IgD-negative memory B cell (primary cell): ENCODE data around the gene SLC10A7. TPM values are rescaled to one million over a fixed set of nuclear protein-coding genes. Genes with fewer than 3 reads are reported as not detected.

ENCODE experiments used
- H3K27ac Mint-ChIP-seq, 3 donors: one replicate each; pipeline ENCODE4 v1.8.0; 2020 to 2022; ENCODE audit warnings: mild to moderate bottlenecking in 3 of 3, mixed read lengths in 3 of 3, moderate library complexity in 1 of 3
- H3K27me3 Mint-ChIP-seq: one replicate; pipeline ENCODE4 v1.8.0; 2021; ENCODE audit warnings: mixed read lengths
- H3K36me3 Mint-ChIP-seq: one replicate; pipeline ENCODE4 v1.8.0; 2020; ENCODE audit warnings: mild to moderate bottlenecking, mixed read lengths
- H3K4me1 Mint-ChIP-seq, 3 donors: one replicate each; pipeline ENCODE4 v1.8.0; 2020 to 2022; ENCODE audit warnings: mixed read lengths in 3 of 3, mild to moderate bottlenecking in 1 of 3
- H3K4me3 Mint-ChIP-seq, 4 donors: one replicate each; pipeline ENCODE4 v1.8.0; 2020 to 2022; ENCODE audit warnings: mild to moderate bottlenecking in 4 of 4, mixed read lengths in 4 of 4, moderate library complexity in 3 of 4
- H3K9me3 Mint-ChIP-seq, 3 donors: one replicate each; pipeline ENCODE4 v1.8.0; 2020 to 2021; ENCODE audit warnings: mixed read lengths in 3 of 3, mild to moderate bottlenecking in 1 of 3
- polyA plus RNA-seq: library from polyadenylated mRNA; unstranded; fragments of 300-500 nt; fragmentation: Illumina TruSeq; gene quantifications from one replicate; pipeline ENCODE4 v1.2.3, GENCODE V29; 2021

The SLC10A7 gene, protein sequence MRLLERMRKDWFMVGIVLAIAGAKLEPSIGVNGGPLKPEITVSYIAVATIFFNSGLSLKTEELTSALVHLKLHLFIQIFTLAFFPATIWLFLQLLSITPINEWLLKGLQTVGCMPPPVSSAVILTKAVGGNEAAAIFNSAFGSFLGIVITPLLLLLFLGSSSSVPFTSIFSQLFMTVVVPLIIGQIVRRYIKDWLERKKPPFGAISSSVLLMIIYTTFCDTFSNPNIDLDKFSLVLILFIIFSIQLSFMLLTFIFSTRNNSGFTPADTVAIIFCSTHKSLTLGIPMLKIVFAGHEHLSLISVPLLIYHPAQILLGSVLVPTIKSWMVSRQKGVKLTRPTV
- polyA plus RNA-seq: 8.3 TPM

DNA sequence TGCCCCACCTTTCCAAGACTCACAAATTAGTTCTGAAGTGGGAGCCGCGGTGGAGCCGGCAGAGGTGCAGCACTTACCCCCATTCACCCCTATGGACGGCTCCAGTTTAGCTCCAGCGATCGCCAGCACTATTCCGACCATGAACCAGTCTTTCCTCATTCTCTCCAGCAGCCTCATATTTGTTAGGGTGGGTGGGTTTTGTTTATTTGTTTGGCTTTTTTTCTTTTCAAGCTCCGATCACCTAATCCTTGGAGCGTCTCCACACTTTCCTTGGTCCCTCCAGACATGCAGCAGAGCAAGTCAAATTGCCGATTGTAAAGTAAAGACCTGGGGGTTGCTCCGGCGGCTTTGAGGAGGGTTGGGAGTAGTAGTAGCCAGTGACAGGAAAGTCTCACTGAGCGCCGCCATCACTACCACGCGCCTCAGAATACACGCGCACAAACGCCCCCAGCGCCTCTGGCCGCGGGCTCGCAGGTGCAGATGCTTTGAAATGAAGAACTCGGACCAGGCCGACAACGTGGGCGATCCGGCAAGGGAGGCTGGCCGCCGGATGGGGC lies at the start of gene SLC10A7:
Gene SLC10A7 (minus strand): TSS at position 400 of the 557 bp plus-strand sequence. CDS start 223 bp downstream, at position 177.
- H3K27ac Mint-ChIP-seq: peak within 1 kb of the TSS in 1 of 3 donors; percentile 67
- no peak within 1 kb of the TSS for H3K4me3 Mint-ChIP-seq
- no peaks in the 10 kb centered on the region for H3K9me3 Mint-ChIP-seq
- peaks cover 8 to 18% (median 12%) of the 10 kb centered on the region in 3 donors for H3K4me1 Mint-ChIP-seq
- H3K36me3 Mint-ChIP-seq: no peaks in the 10 kb centered on the region
- no peaks in the 10 kb centered on the region for H3K27me3 Mint-ChIP-seq

DNA sequence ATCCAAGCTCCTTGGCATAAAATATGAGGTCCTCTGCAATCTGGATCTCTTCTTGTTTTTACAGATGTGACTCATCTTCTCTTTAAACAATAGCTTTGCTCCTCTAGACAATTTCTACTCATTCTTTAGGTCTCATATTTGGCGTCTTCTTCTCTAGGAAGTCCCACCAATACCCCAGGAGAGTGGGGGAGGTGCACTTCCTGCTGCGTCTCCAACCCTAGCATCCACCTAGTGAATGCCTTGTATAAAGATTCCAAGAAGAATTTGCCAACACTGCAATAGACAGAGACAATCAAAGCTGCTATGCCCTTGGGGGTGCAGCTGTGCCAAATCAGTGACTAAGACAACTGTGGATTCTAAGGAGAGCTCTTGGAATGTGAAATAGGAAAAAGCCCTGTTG lies 45.7 kb upstream of the SLC10A7 start:
- Mint-ChIP-seq H3K27me3 (peaks cover 5% of the 10 kb centered on the region), H3K4me3 (no peak overlapping the region), H3K4me1 (no peaks in the 10 kb centered on the region), H3K9me3 (no peaks in the 10 kb centered on the region), H3K27ac (no peak overlapping the region), H3K36me3 (no peaks in the 10 kb centered on the region)

DNA sequence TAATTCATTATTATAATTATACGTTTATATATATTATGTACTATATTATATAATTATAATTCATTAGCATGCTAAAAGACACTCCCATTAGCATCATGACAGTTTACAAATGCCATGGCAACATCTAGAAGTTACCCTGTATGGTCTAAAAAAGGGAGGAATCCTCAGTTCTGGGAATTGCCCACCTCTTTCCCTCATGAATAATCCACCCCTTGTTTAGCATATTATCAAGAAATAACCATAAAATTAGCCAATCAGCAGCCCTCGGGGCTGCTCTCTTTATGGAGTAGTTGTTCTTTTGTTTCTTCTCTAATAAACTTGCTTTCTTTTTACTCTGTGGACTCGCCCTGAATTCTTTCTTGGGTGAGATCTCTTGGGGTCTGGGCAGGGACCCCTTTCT lies 42.8 kb upstream of the SLC10A7 start:
- H3K36me3 Mint-ChIP-seq: no peaks in the 10 kb centered on the region
- H3K9me3 Mint-ChIP-seq: no peaks in the 10 kb centered on the region
- H3K27me3 Mint-ChIP-seq: peaks cover 11% of the 10 kb centered on the region
- no peak overlapping the region for H3K4me3 Mint-ChIP-seq
- H3K27ac Mint-ChIP-seq: no peak overlapping the region
- no peaks in the 10 kb centered on the region for H3K4me1 Mint-ChIP-seq

DNA sequence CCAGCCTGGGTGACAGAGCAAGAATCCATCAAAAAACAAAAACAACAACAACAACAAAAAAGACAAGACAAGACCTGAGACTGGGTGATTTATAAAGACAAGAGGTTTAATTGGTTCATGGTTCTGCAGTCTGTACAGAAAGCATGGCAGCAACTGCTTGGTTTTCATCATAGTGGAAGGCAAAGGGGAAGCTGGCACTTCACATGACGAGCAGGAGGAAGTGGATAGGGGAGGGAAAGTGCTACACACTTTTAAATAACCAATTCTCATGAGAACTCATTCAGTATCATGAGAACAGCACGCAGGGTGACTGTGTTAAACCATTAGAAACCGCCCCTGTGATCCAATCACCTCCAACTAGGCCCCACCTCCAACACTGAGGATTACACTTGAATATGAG lies 28.4 kb upstream of the SLC10A7 start:
- H3K27me3 Mint-ChIP-seq: no peaks in the 10 kb centered on the region
- H3K27ac Mint-ChIP-seq: no peak overlapping the region
- H3K9me3 Mint-ChIP-seq: peaks cover 0 to 2% (median 0%) of the 10 kb centered on the region in 3 donors
- H3K4me1 Mint-ChIP-seq: peaks cover 0 to 1% (median 0%) of the 10 kb centered on the region in 3 donors
- no peak overlapping the region for H3K4me3 Mint-ChIP-seq
- H3K36me3 Mint-ChIP-seq: peaks cover 2% of the 10 kb centered on the region

DNA sequence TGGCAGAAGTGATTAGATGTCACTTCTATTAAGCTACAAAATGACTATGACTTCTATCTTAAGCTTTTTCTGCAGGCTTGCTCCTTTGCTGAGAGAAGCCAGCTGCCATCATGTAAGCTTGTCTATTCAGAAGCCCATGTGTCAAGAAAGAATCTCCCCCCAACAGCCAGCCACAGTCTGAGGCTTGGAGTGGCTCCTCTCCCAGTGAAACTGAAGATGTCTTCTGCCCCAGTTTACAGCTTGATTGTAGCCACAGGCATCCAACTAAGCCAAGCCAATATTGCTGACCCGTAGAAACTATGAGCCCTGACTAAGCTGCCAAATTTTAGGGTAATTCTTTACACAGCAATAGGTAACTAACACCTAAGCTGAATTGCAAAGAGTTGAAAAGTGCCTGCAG lies 26.7 kb upstream of the SLC10A7 start:
- peaks cover 3 to 9% (median 5%) of the 10 kb centered on the region in 3 donors for H3K9me3 Mint-ChIP-seq
- H3K27ac Mint-ChIP-seq: no peak overlapping the region
- H3K36me3 Mint-ChIP-seq: peaks cover 2% of the 10 kb centered on the region
- H3K27me3 Mint-ChIP-seq: peaks cover 4% of the 10 kb centered on the region
- H3K4me3 Mint-ChIP-seq: no peak overlapping the region
- peaks cover 0 to 1% (median 0%) of the 10 kb centered on the region in 3 donors for H3K4me1 Mint-ChIP-seq

DNA sequence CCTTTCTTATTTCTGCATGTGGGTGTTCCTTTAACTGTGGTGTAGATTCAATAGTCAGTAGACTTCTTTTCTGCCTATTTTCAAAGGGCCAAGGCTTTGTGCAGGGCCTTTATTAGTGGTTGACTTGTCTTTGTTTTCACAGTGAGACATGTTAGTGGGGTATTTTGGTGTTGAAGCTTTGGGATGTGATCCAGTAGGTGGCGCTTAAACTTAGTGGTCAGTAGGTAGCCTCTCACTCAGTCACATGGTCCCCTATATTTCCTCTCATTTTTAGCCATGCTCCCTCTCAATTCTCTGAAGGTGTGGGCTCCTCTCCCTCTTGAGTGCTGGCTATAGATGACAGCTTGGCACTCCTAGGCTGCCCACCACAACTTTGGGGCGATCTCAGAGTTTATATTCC lies 23.4 kb upstream of the SLC10A7 start:
- no peak overlapping the region for H3K4me3 Mint-ChIP-seq
- no peak overlapping the region for H3K27ac Mint-ChIP-seq
- H3K36me3 Mint-ChIP-seq: peaks cover 5% of the 10 kb centered on the region
- peaks cover 0 to under 1% (median 0%) of the 10 kb centered on the region in 3 donors for H3K4me1 Mint-ChIP-seq
- peaks cover 9 to 20% (median 13%) of the 10 kb centered on the region in 3 donors for H3K9me3 Mint-ChIP-seq
- peaks cover 5% of the 10 kb centered on the region for H3K27me3 Mint-ChIP-seq

DNA sequence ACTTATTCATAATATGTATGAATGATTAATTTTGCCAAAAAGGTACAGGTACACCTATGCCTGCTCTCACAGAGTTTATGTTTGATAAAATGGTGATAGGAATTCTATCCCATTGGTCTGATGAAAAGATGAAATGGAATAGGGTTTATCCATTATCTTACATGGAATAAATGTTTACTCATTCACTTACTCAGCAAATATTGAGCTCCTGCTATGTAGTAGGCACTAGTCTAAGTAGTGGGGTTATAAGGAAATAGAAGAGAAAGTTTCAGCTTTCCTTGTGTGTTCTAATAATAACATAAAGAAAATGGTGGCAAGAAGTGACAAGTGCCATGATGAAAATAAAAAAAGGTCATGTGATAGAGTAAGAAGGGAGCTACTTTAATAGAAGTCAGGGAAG lies 12.4 kb upstream of the SLC10A7 start:
- no peaks in the 10 kb centered on the region for H3K4me1 Mint-ChIP-seq
- peaks cover 2% of the 10 kb centered on the region for H3K36me3 Mint-ChIP-seq
- peaks cover 10% of the 10 kb centered on the region for H3K27me3 Mint-ChIP-seq
- no peak overlapping the region for H3K27ac Mint-ChIP-seq
- H3K9me3 Mint-ChIP-seq: peaks cover 0 to 7% (median 4%) of the 10 kb centered on the region in 3 donors
- no peak overlapping the region for H3K4me3 Mint-ChIP-seq

DNA sequence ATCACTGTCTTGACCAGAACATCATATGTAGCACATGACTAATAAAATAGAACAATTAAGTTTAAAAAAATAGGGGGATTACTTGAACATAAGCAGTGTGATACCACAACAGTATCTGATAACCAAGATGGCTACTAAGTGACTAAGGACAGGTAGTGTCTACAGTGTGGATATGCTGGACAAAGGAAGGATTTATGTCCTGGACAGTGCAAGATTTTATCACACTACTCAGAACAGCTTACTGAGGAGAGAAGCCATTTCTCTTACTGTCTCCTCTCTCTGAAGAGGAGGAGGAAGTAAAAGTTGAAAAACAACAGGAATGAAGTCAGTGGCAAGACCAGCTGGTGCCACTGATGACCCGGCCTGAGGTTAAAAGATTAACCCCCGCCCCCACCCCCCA lies 4.0 kb upstream of the SLC10A7 start:
- Mint-ChIP-seq H3K4me1 (peaks cover 6 to 12% (median 12%) of the 10 kb centered on the region in 3 donors), H3K27me3 (peaks cover 9% of the 10 kb centered on the region), H3K27ac (no peak overlapping the region), H3K9me3 (peaks cover 0 to 3% (median 0%) of the 10 kb centered on the region in 3 donors), H3K36me3 (peaks cover 2% of the 10 kb centered on the region), H3K4me3 (peak overlapping the region in 1 of 4 donors; percentile 31)

DNA sequence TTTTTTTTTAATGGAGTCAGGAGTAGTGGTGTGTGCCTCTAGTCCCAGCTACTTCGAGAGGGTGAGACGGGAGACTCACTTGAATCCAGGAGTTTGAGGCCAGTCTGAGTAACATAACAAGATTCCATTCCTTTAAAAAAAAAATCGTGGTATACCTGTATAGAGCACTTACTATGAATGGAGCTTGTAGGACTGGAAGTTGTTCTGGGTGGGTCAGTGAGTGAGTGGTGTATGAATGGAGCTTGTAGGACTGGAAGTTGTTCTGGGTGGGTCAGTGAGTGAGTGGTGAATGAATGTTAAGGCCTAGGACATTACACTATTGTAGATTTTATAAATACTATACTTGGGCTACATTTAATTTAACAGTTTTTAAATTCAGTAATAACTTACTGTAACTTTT lies 2.9 kb upstream of the SLC10A7 start:
- Mint-ChIP-seq H3K9me3 (no peaks in the 10 kb centered on the region), H3K4me3 (no peak overlapping the region), H3K27me3 (peaks cover 9% of the 10 kb centered on the region), H3K27ac (no peak overlapping the region), H3K4me1 (peaks cover 6 to 12% (median 12%) of the 10 kb centered on the region in 3 donors), H3K36me3 (peaks cover 2% of the 10 kb centered on the region)

DNA sequence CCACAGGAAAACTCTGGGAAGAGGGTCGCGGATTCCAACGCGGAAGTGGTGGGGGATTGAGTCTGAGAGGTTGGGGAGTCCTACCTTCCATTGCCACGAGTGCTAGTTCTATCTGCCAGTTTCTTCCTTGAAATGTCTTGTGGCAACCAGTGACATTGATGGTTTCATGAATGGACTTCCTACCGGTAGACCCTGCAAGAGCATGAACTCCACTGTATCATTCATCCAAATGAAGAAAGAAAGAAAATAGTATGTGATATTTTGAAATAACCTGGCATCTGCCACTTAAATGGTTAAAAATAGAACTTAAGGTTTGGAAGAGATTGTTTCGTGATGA lies 1.1 kb upstream of the SLC10A7 start:
- Mint-ChIP-seq H3K27me3 (peaks cover 1% of the 10 kb centered on the region), H3K9me3 (no peaks in the 10 kb centered on the region), H3K36me3 (no peaks in the 10 kb centered on the region), H3K4me3 (no peak overlapping the region), H3K4me1 (peaks cover 8 to 18% (median 12%) of the 10 kb centered on the region in 3 donors), H3K27ac (peak overlapping the region in 1 of 3 donors; percentile 67)

DNA sequence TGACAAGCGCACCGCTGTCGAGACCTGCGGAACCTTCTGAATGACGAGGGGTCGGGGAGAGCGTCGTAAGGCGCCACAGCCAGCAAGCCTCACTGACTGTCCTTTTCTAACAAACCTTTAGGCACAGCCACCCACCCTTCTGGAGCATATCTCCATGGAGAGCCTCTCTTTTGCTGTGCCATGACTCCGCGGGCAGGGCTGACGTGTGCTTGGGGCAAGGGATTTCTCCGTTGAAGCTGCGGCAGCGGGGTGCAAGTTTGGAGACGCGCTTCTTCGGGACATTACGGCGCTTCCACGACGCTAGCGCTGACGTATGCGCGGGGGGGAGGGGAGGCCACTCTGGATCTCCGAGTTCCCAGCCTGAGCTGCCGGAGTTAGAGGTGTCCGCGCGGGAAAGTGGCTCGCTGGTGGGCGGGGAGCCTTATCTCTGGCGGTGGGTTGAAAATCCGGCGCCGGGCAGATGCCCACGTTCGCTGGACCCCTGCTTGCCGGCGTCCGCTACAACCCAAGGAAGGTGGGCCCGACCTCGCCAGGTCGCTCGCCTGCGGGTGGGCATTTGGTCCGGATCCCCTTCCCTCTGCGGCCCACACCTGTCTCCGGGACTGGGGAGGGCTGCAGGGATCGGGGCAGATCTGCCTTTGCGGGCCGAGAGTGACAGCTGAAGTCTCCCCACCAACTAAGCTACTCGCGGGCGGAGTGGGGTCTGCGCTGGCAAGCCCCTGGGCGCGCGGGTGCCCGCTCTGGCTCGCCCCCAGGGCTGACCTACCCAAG lies 543 bp upstream of the SLC10A7 start:
- no peak overlapping the region for H3K4me3 Mint-ChIP-seq
- peaks cover 8 to 18% (median 12%) of the 10 kb centered on the region in 3 donors for H3K4me1 Mint-ChIP-seq
- H3K27ac Mint-ChIP-seq: peak overlapping the region in 1 of 3 donors; percentile 67
- no peaks in the 10 kb centered on the region for H3K36me3 Mint-ChIP-seq
- H3K27me3 Mint-ChIP-seq: no peaks in the 10 kb centered on the region
- H3K9me3 Mint-ChIP-seq: no peaks in the 10 kb centered on the region

DNA sequence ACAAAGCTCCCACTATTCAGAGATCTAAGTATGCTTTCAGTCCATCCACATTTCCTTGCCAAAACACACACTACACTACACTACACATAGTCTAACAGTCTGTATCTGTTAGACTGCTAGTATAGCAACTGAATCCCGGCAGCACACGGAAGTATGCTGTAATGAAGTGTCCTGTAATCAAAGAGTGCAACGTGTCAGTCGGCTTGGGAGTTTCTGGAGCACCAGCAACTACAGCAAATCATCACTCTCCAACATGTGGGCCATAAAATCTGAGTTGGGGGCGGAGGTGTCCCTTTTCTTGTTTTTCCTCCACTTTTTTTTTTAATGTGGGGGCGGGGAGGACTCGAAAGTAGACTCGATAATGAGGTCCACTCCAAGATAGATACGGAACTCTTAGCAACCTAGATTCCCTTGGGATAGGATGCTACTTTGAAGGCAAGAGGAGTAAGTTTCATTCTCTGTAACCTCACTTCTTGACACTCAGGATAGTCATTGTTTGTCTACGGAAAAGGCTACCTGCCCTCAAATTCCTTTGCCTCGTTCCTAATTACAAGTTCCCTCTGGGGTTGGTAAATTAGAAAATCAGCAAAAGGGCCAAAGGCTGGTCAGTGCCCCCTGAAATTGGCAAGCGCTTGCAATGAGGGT lies 722 bp downstream of the SLC10A7 start:
- H3K27me3 Mint-ChIP-seq: no peaks in the 10 kb centered on the region
- peaks cover 8 to 18% (median 12%) of the 10 kb centered on the region in 3 donors for H3K4me1 Mint-ChIP-seq
- H3K9me3 Mint-ChIP-seq: no peaks in the 10 kb centered on the region
- H3K4me3 Mint-ChIP-seq: no peak overlapping the region
- H3K36me3 Mint-ChIP-seq: peaks cover 2% of the 10 kb centered on the region
- H3K27ac Mint-ChIP-seq: no peak overlapping the region

DNA sequence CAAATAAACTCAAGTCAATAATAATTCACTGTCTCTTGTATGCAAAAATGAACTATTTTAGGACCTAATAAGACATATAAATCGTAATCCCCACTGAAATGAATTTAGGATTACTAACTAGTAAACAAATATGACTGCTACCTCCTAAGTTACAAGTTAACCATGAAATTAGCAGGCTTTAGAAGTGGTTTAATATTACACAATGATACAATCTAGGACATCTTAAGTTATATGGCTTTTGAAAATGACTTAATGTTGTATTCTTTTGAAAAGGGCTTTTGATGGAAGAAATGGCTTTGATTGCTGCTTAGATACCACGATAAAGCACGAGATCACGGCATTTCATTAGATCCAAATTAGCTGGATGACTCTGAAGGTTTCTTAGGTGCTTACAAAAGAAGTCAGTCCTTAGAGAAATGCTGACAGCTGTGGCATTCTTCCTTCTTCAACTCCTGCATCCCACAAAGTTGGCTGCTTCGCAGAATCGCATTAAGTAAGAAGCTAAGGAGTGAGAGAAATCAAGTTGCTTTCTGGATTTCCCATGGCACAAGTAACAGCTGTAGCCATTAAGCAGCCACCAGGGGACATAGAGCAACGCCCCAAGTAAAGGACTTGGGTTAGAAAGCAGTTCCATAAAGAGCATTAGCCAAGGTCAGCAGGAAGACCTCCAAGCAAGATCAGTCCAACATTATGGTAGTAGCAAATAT lies 6.9 kb downstream of the SLC10A7 start:
- H3K9me3 Mint-ChIP-seq: no peaks in the 10 kb centered on the region
- no peak overlapping the region for H3K4me3 Mint-ChIP-seq
- peaks cover 0 to 6% (median 2%) of the 10 kb centered on the region in 3 donors for H3K4me1 Mint-ChIP-seq
- no peak overlapping the region for H3K27ac Mint-ChIP-seq
- peaks cover 3% of the 10 kb centered on the region for H3K36me3 Mint-ChIP-seq
- H3K27me3 Mint-ChIP-seq: no peaks in the 10 kb centered on the region

DNA sequence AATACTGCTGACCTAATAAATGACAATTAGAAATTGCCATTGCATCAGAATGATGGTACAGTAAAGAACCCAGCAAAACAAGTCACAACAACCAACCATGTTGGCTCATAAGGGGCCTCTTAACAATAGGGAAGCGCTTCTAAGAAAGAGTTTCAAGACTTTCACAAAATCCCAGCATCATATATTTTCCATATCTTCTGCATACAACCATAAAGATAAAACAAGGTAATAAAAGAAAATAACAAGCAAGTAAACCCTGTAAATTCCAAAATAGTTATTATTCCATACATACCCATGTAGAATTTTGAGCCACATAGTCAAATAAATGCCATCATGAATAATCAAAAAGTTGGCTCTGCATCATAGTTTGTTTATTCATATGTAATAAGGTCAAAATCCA lies 8.2 kb downstream of the SLC10A7 start:
- Mint-ChIP-seq H3K9me3 (no peaks in the 10 kb centered on the region), H3K4me3 (no peak overlapping the region), H3K27me3 (no peaks in the 10 kb centered on the region), H3K27ac (no peak overlapping the region), H3K36me3 (peaks cover 6% of the 10 kb centered on the region), H3K4me1 (peaks cover 0 to 3% (median 0%) of the 10 kb centered on the region in 3 donors)
